ENCODE results near the gene PSME1.

The PSME1 gene

DNA sequence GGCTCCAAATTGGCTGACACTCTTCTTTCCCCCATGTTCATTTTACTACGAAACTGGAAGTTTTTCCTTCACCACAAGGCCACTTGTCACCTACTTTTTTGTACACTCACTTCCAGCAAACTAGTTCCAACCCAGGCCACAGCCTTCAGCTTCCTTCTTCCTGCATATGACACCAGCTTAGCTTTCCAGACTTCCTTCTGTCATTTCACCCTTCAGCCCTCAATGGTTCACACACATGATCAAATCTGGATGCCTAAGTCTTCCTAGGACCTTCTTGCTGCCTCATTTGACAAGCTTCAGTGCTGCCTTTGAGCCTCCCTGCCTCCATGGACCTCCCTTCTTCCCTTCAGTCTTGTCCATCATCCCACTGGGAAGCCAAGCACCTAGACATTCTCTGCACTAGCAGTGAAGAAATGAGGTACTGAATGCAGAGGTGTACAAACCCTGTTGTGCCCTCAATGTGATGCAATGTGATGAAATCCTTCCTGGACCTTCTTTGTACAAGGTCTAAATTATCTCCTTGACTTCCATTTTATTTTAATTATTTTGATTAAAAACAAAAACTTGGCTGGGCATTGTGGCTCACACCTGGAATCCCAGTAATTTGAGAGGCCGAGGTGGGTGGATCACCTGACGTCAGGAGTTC, 31.6 kb downstream of the PSME1 start:
- TF ChIP-seq POLR2A (IDR thresholded peaks at IDR 0.05; ENCODE audit: low read depth, low read length) (peak; percentile 77), POLR2AphosphoS5 (IDR thresholded peaks at IDR 0.05; ENCODE audit: low read depth, low read length) (peak; percentile 86), TAF1 (IDR thresholded peaks at IDR 0.05; ENCODE audit: borderline replicate concordance, low read depth, low read length) (no peak)
- FAIRE-seq (no peak), DNase-seq (ENCODE audit: insufficient read length) (no peak)

GRCh38 chr14:24171422-24172260, 35.6 kb downstream of the PSME1 start, which contains the start of gene REC8:
TSS of gene REC8 (plus strand) at chr14:24172080. CDS start at chr14:24172553, 473 bp downstream.
- DNase-seq (ENCODE audit: insufficient read length) (peak; percentile 89), FAIRE-seq (peak; percentile 54)

GRCh38 chr14:24172261-24172860, 36.4 kb downstream of the PSME1 start:
- 0 out of 2 replicates have a peak, but pooled peaks have one; percentile 10 for TF ChIP-seq POLR2AphosphoS5 (IDR thresholded peaks at IDR 0.05; ENCODE audit: low read depth, low read length)
- TF ChIP-seq TAF1 (IDR thresholded peaks at IDR 0.05; ENCODE audit: borderline replicate concordance, low read depth, low read length) = no peak
- no peak; the same call in 1 of the 2 replicates for TF ChIP-seq POLR2A (IDR thresholded peaks at IDR 0.05; ENCODE audit: low read depth, low read length)
- no peak for FAIRE-seq
- no peak for DNase-seq (ENCODE audit: insufficient read length)

More at GRCh38 chr14:24171422-24172260, 35.6 kb downstream of the PSME1 start, which contains the start of gene REC8:
- TF ChIP-seq POLR2AphosphoS5 (IDR thresholded peaks at IDR 0.05; ENCODE audit: low read depth, low read length) (peak; percentile 81; the same call in 1 of the 2 replicates), POLR2A (IDR thresholded peaks at IDR 0.05; ENCODE audit: low read depth, low read length) (peak; percentile 75), TAF1 (IDR thresholded peaks at IDR 0.05; ENCODE audit: borderline replicate concordance, low read depth, low read length) (no peak)

- TF ChIP-seq TAF1 (IDR thresholded peaks at IDR 0.05; ENCODE audit: borderline replicate concordance, low read depth, low read length) (no peak), POLR2AphosphoS5 (IDR thresholded peaks at IDR 0.05; ENCODE audit: low read depth, low read length) (0 out of 2 replicates have a peak, but pooled peaks have one; percentile 10)
- FAIRE-seq = no peak
- DNase-seq (ENCODE audit: insufficient read length) = no peak
These were observed 36.9 kb downstream of the PSME1 start for GRCh38 chr14:24172871-24173281.

GRCh38 chr14:24176599-24176998, 40.6 kb downstream of the PSME1 start:
- DNase-seq (ENCODE audit: insufficient read length) = no peak
- no peak for FAIRE-seq
- TF ChIP-seq POLR2A (IDR thresholded peaks at IDR 0.05; ENCODE audit: low read depth, low read length) (0 out of 2 replicates have a peak, but pooled peaks have one; percentile 6), POLR2AphosphoS5 (IDR thresholded peaks at IDR 0.05; ENCODE audit: low read depth, low read length) (0 out of 2 replicates have a peak, but pooled peaks have one; percentile 22), TAF1 (IDR thresholded peaks at IDR 0.05; ENCODE audit: borderline replicate concordance, low read depth, low read length) (no peak)

DNA sequence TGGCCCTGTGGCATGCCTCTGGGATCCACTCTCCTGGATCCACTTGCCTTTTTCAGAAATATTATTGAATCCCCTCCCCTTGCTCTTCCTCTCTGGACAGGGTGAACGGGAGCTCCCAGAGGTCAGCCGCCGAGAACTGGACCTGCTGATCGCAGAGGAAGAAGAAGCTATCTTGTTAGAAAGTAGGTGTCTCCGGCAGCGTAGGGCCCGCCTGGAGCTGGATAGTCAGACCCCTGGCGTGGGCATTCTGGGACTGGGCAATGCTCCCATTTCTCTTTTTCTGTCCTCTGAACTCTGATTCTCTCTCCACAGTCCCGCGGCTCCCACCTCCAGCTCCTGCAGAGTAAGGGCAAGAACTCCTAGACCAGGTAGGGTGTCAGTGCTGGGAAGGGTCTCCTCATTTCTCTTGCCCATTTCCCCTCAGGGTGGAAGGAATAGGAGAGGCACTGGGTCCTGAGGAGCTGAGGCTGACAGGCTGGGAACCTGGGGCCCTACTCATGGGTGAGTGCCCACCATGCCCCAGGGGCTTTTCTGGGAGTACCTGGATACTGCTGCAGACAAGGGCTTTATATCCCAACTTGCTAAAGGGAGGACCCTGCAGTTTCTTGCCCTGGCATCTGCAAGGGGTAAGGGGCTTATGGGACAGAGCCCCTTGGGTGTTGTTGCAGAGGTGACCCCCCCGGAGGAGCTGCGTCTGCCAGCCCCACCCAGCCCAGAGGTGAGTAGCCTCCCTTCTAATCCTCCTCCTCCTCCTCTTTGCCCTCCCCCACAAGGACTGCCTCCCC, 41.2 kb downstream of the PSME1 start:
- TF ChIP-seq TAF1 (IDR thresholded peaks at IDR 0.05; ENCODE audit: borderline replicate concordance, low read depth, low read length) = no peak
- FAIRE-seq (no peak), DNase-seq (ENCODE audit: insufficient read length) (no peak)

DNA sequence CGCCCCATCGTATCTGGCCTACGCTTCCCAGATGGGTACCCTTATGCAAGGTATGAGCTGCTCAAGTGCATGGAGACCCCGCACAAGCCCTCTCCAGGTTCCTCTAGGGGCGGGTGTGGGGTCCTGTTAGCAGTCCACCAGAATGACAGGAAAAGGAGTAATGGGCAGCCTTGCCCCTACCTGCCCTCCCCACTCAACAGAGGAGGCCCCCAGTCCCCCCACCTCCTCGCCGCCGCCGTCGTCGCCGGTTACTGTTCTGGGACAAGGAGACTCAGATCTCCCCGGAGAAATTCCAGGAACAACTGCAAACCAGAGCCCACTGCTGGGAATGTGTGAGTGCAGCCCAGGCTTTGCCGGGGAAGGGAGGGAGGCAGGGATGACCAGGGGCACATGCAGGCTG, 41.9 kb downstream of the PSME1 start:
- no peak for DNase-seq (ENCODE audit: insufficient read length)
- no peak; the same call in 1 of the 2 replicates for TF ChIP-seq POLR2AphosphoS5 (IDR thresholded peaks at IDR 0.05; ENCODE audit: low read depth, low read length)
- TF ChIP-seq TAF1 (IDR thresholded peaks at IDR 0.05; ENCODE audit: borderline replicate concordance, low read depth, low read length) = no peak
- TF ChIP-seq POLR2A (IDR thresholded peaks at IDR 0.05; ENCODE audit: low read depth, low read length) = no peak
- no peak for FAIRE-seq

GRCh38 chr14:24178399-24179178, 42.6 kb downstream of the PSME1 start:
- no peak; the same call in none of the 2 replicates for TF ChIP-seq POLR2A (IDR thresholded peaks at IDR 0.05; ENCODE audit: low read depth, low read length)
- no peak; the same call in 1 of the 2 replicates for TF ChIP-seq POLR2AphosphoS5 (IDR thresholded peaks at IDR 0.05; ENCODE audit: low read depth, low read length)
- TF ChIP-seq TAF1 (IDR thresholded peaks at IDR 0.05; ENCODE audit: borderline replicate concordance, low read depth, low read length) = no peak
- no peak for FAIRE-seq
- no peak for DNase-seq (ENCODE audit: insufficient read length)

- DNase-seq (ENCODE audit: insufficient read length) (no peak), FAIRE-seq (no peak)
- no peak for TF ChIP-seq TAF1 (IDR thresholded peaks at IDR 0.05; ENCODE audit: borderline replicate concordance, low read depth, low read length)
- peak; percentile 45; the same call in 1 of the 2 replicates for TF ChIP-seq POLR2AphosphoS5 (IDR thresholded peaks at IDR 0.05; ENCODE audit: low read depth, low read length)
- peak; percentile 30; the same call in 1 of the 2 replicates for TF ChIP-seq POLR2A (IDR thresholded peaks at IDR 0.05; ENCODE audit: low read depth, low read length)
These were observed 43.4 kb downstream of the PSME1 start for GRCh38 chr14:24179294-24179960.
